Activated CD4-positive, alpha-beta T cell treated with anti-CD3 and anti-CD28 coated beads for 36 hours (primary cell): ENCODE results near the gene RTP4. TPM values are rescaled to one million over a fixed set of nuclear protein-coding genes. Genes with fewer than 3 reads are reported as not detected.
"Not testable (repeated sequence)": the region's sequence is repeated elsewhere in the genome, so short reads cannot be mapped to it uniquely, and the experiment has no call there.

Experiments used
- ATAC-seq: fragments of 200-7000 bp; cut with Tn5 transposase; one replicate; pipeline ENCODE4 v1.10.0; 2021; ENCODE audit warnings: mild to moderate bottlenecking, moderate library complexity
- CTCF ChIA-PET: fragments of 350-600 bp; sonication (Branson Sonifier 250); formaldehyde crosslinking; loops from one replicate; lab custom pipeline; 2021; ENCODE audit warnings: antibody characterized with exemption; lab: Charles Lee
- POLR2A ChIA-PET: fragments of 350-600 bp; sonication (Branson Sonifier 250); formaldehyde crosslinking; loops from one replicate; lab custom pipeline; 2021; ENCODE audit warnings: antibody characterized with exemption, inconsistent platforms; lab: Charles Lee
- DNase-seq: peaks from one replicate; pipeline ENCODE4 v3.0.0-alpha.2; 2020
- H3K27ac Mint-ChIP-seq: one replicate; pipeline ENCODE4 v1.8.0; 2021; ENCODE audit warnings: mixed read lengths
- H3K27me3 Mint-ChIP-seq: one replicate; pipeline ENCODE4 v1.8.0; 2021; ENCODE audit warnings: mixed read lengths
- H3K36me3 Mint-ChIP-seq: one replicate; pipeline ENCODE4 v1.8.0; 2021; ENCODE audit warnings: low read depth, mixed read lengths
- H3K4me1 Mint-ChIP-seq: one replicate; pipeline ENCODE4 v1.8.0; 2021; ENCODE audit warnings: mixed read lengths
- H3K4me3 Mint-ChIP-seq: one replicate; pipeline ENCODE4 v1.8.0; 2021; ENCODE audit warnings: mild to moderate bottlenecking, moderate library complexity, mixed read lengths
- H3K9me3 Mint-ChIP-seq: one replicate; pipeline ENCODE4 v1.8.0; 2021; ENCODE audit warnings: low read depth, mixed read lengths
- intact Hi-C, 2 experiments: fragments of 100-400 bp; cut with DNase I in 1 of 2; cut with micrococcal nuclease in 1 of 2; formaldehyde crosslinking; loops; one replicate each; pipeline versions ENCODE4 v1.14.2 to v1.15.1; 2022 to 2024; cut with DNase I, micrococcal nuclease
- total RNA-seq, 2 experiments: library from RNA; stranded (reverse); gene quantifications; one replicate each; pipeline ENCODE4 v1.2.3, GENCODE V29; 2021

RTP4 gene
- total RNA-seq, 2 experiments from 2014 or later = 2.0 to 3.1 TPM

- H3K4me3 Mint-ChIP-seq = no peak overlapping the region
- H3K27me3 Mint-ChIP-seq = peaks cover 24% of the 10 kb centered on the region
- no peak for ATAC-seq
- no peak for DNase-seq
- H3K27ac Mint-ChIP-seq = no peak overlapping the region
- CTCF ChIA-PET = interaction anchor here (0.5 to 1.7 kb wide), 3 partner anchors 8 to 201 kb away, joined by 3 to 8 read pairs (median 7); no protein-coding TSS in a partner anchor
- POLR2A ChIA-PET = interaction anchor here (0.6 to 1.0 kb wide), 2 partner anchors 39 to 157 kb away, joined by 4 to 6 read pairs; partner anchors contain the start of gene RTP4
- intact Hi-C loops = no loop called here
- no peaks in the 10 kb centered on the region for H3K36me3 Mint-ChIP-seq
- H3K4me1 Mint-ChIP-seq = no peaks in the 10 kb centered on the region
- H3K9me3 Mint-ChIP-seq = no peaks in the 10 kb centered on the region
Measured at GRCh38 chr3:187406927-187407326, 38.7 kb downstream of the RTP4 start.

GRCh38 chr3:187411991-187412781 is 44.0 kb downstream of the RTP4 start:
- POLR2A ChIA-PET, H3K36me3 Mint-ChIP-seq, CTCF ChIA-PET, H3K27ac Mint-ChIP-seq, H3K4me1 Mint-ChIP-seq, ATAC-seq, H3K9me3 Mint-ChIP-seq, H3K4me3 Mint-ChIP-seq, DNase-seq, intact Hi-C loops: not testable (repeated sequence)
- H3K27me3 Mint-ChIP-seq = peaks cover 21% of the 10 kb centered on the region

Other genes starting within 250 kb of the RTP4 start
- 10 to 100 TPM; 18.2 to 21.4 TPM for gene RPL39L, start 228.9 kb upstream of the RTP4 start, total RNA-seq
- not detected for gene RTP1, start 170.9 kb upstream of the RTP4 start, total RNA-seq
- gene MASP1, start 76.6 kb upstream of the RTP4 start, total RNA-seq = not detected